ENCODE results near the gene SLC25A25.

SLC25A25 gene

GRCh38 chr9:128053560-128053959 is 14.5 kb upstream of the SLC25A25 start:
- no peaks in the 10 kb centered on the region for H3K36me3 ChIP-seq (ENCODE audit: control insufficient read depth, insufficient read depth, low read length)
- H3K27me3 ChIP-seq (ENCODE audit: control insufficient read depth, insufficient read depth, low read length) = no peaks in the 10 kb centered on the region
- no peaks in the 10 kb centered on the region for H3K9me3 ChIP-seq (ENCODE audit: control insufficient read depth, insufficient read depth, low read depth, low read length)
- peaks cover 30% of the 10 kb centered on the region for H3K4me1 ChIP-seq (ENCODE audit: control insufficient read depth, insufficient read depth, low read length)
- no peak overlapping the region for H3K27ac ChIP-seq (ENCODE audit: low read depth, low read length)
- no peak overlapping the region for H3K9ac ChIP-seq (ENCODE audit: low read length)
- no peak overlapping the region for H3K4me3 ChIP-seq (ENCODE audit: low read depth, low read length)

GRCh38 chr9:128054087-128054486 is 13.9 kb upstream of the SLC25A25 start:
- Histone ChIP-seq H3K4me3 (ENCODE audit: low read depth, low read length) (no peak overlapping the region), H3K4me1 (ENCODE audit: control insufficient read depth, insufficient read depth, low read length) (peaks cover 30% of the 10 kb centered on the region), H3K27me3 (ENCODE audit: control insufficient read depth, insufficient read depth, low read length) (no peaks in the 10 kb centered on the region), H3K9ac (ENCODE audit: low read length) (no peak overlapping the region), H3K36me3 (ENCODE audit: control insufficient read depth, insufficient read depth, low read length) (no peaks in the 10 kb centered on the region), H3K9me3 (ENCODE audit: control insufficient read depth, insufficient read depth, low read depth, low read length) (no peaks in the 10 kb centered on the region), H3K27ac (ENCODE audit: low read depth, low read length) (no peak overlapping the region)

GRCh38 chr9:128055344-128056040 is 12.5 kb upstream of the SLC25A25 start:
- Histone ChIP-seq H3K4me3 (ENCODE audit: low read depth, low read length) (no peak overlapping the region), H3K36me3 (ENCODE audit: control insufficient read depth, insufficient read depth, low read length) (no peaks in the 10 kb centered on the region), H3K4me1 (ENCODE audit: control insufficient read depth, insufficient read depth, low read length) (peaks cover 30% of the 10 kb centered on the region), H3K27me3 (ENCODE audit: control insufficient read depth, insufficient read depth, low read length) (no peaks in the 10 kb centered on the region), H3K9me3 (ENCODE audit: control insufficient read depth, insufficient read depth, low read depth, low read length) (no peaks in the 10 kb centered on the region), H3K27ac (ENCODE audit: low read depth, low read length) (no peak overlapping the region; the same call in 1 of the 2 replicates), H3K9ac (ENCODE audit: low read length) (no peak overlapping the region)

GRCh38 chr9:128056086-128056485 is 11.9 kb upstream of the SLC25A25 start:
- no peaks in the 10 kb centered on the region for H3K9me3 ChIP-seq (ENCODE audit: control insufficient read depth, insufficient read depth, low read depth, low read length)
- no peaks in the 10 kb centered on the region for H3K27me3 ChIP-seq (ENCODE audit: control insufficient read depth, insufficient read depth, low read length)
- H3K9ac ChIP-seq (ENCODE audit: low read length) = no peak overlapping the region
- no peaks in the 10 kb centered on the region for H3K36me3 ChIP-seq (ENCODE audit: control insufficient read depth, insufficient read depth, low read length)
- H3K4me3 ChIP-seq (ENCODE audit: low read depth, low read length) = no peak overlapping the region
- peaks cover 30% of the 10 kb centered on the region for H3K4me1 ChIP-seq (ENCODE audit: control insufficient read depth, insufficient read depth, low read length)
- peak overlapping the region; percentile 25; the same call in 1 of the 2 replicates for H3K27ac ChIP-seq (ENCODE audit: low read depth, low read length)

- peaks cover 27% of the 10 kb centered on the region for H3K4me1 ChIP-seq (ENCODE audit: control insufficient read depth, insufficient read depth, low read length)
- peaks cover 3% of the 10 kb centered on the region; the same call in 1 of the 2 replicates for H3K36me3 ChIP-seq (ENCODE audit: control insufficient read depth, insufficient read depth, low read length)
- no peak overlapping the region; the same call in 1 of the 2 replicates for H3K27ac ChIP-seq (ENCODE audit: low read depth, low read length)
- H3K27me3 ChIP-seq (ENCODE audit: control insufficient read depth, insufficient read depth, low read length) = no peaks in the 10 kb centered on the region
- H3K9ac ChIP-seq (ENCODE audit: low read length) = no peak overlapping the region
- H3K4me3 ChIP-seq (ENCODE audit: low read depth, low read length) = no peak overlapping the region
- H3K9me3 ChIP-seq (ENCODE audit: control insufficient read depth, insufficient read depth, low read depth, low read length) = no peaks in the 10 kb centered on the region
Observed at GRCh38 chr9:128056887-128057723, 10.9 kb upstream of the SLC25A25 start.

GRCh38 chr9:128057724-128058409 is 10.2 kb upstream of the SLC25A25 start:
- Histone ChIP-seq H3K9ac (ENCODE audit: low read length) (no peak overlapping the region), H3K27me3 (ENCODE audit: control insufficient read depth, insufficient read depth, low read length) (no peaks in the 10 kb centered on the region), H3K4me3 (ENCODE audit: low read depth, low read length) (no peak overlapping the region), H3K9me3 (ENCODE audit: control insufficient read depth, insufficient read depth, low read depth, low read length) (no peaks in the 10 kb centered on the region), H3K36me3 (ENCODE audit: control insufficient read depth, insufficient read depth, low read length) (peaks cover 5% of the 10 kb centered on the region), H3K4me1 (ENCODE audit: control insufficient read depth, insufficient read depth, low read length) (peaks cover 26% of the 10 kb centered on the region), H3K27ac (ENCODE audit: low read depth, low read length) (no peak overlapping the region)

GRCh38 chr9:128059365-128059983 is 8.6 kb upstream of the SLC25A25 start:
- no peaks in the 10 kb centered on the region for H3K27me3 ChIP-seq (ENCODE audit: control insufficient read depth, insufficient read depth, low read length)
- no peaks in the 10 kb centered on the region for H3K9me3 ChIP-seq (ENCODE audit: control insufficient read depth, insufficient read depth, low read depth, low read length)
- peaks cover 11% of the 10 kb centered on the region for H3K36me3 ChIP-seq (ENCODE audit: control insufficient read depth, insufficient read depth, low read length)
- no peak overlapping the region for H3K4me3 ChIP-seq (ENCODE audit: low read depth, low read length)
- H3K27ac ChIP-seq (ENCODE audit: low read depth, low read length) = no peak overlapping the region
- H3K4me1 ChIP-seq (ENCODE audit: control insufficient read depth, insufficient read depth, low read length) = peaks cover 26% of the 10 kb centered on the region
- no peak overlapping the region for H3K9ac ChIP-seq (ENCODE audit: low read length)

GRCh38 chr9:128061275-128061960 is 6.6 kb upstream of the SLC25A25 start:
- H3K36me3 ChIP-seq (ENCODE audit: control insufficient read depth, insufficient read depth, low read length) = peaks cover 11% of the 10 kb centered on the region
- H3K4me1 ChIP-seq (ENCODE audit: control insufficient read depth, insufficient read depth, low read length) = peaks cover 18% of the 10 kb centered on the region
- peak overlapping the region; percentile 48 for H3K9ac ChIP-seq (ENCODE audit: low read length)
- H3K4me3 ChIP-seq (ENCODE audit: low read depth, low read length) = no peak overlapping the region
- no peak overlapping the region; the same call in 1 of the 2 replicates for H3K27ac ChIP-seq (ENCODE audit: low read depth, low read length)
- H3K27me3 ChIP-seq (ENCODE audit: control insufficient read depth, insufficient read depth, low read length) = no peaks in the 10 kb centered on the region
- H3K9me3 ChIP-seq (ENCODE audit: control insufficient read depth, insufficient read depth, low read depth, low read length) = no peaks in the 10 kb centered on the region

GRCh38 chr9:128062279-128062678 is 5.8 kb upstream of the SLC25A25 start:
- Histone ChIP-seq H3K27ac (ENCODE audit: low read depth, low read length) (no peak overlapping the region), H3K27me3 (ENCODE audit: control insufficient read depth, insufficient read depth, low read length) (no peaks in the 10 kb centered on the region), H3K9me3 (ENCODE audit: control insufficient read depth, insufficient read depth, low read depth, low read length) (no peaks in the 10 kb centered on the region), H3K9ac (ENCODE audit: low read length) (no peak overlapping the region), H3K4me1 (ENCODE audit: control insufficient read depth, insufficient read depth, low read length) (peaks cover 18% of the 10 kb centered on the region), H3K4me3 (ENCODE audit: low read depth, low read length) (no peak overlapping the region), H3K36me3 (ENCODE audit: control insufficient read depth, insufficient read depth, low read length) (peaks cover 11% of the 10 kb centered on the region)

All from HUES6 (cell line).